Thoracic aorta (tissue), 2 donors: Measurements from ENCODE around the gene USP48. TPM values are rescaled to one million over a fixed set of nuclear protein-coding genes. Genes with fewer than 3 reads are reported as not detected.

Experiments used
- ATAC-seq: fragments of 150-250 bp; one replicate; pipeline ENCODE4 v1.8.0; 2017; ENCODE audit warnings: low read depth; ENCODE audit not compliant: insufficient number of reproducible peaks, low FRiP score
- DNase-seq: peaks from one replicate; pipeline ENCODE4 v3.0.0-alpha.2; 2020; ENCODE audit warnings: low spot score
- H3K27ac ChIP-seq, 2 donors: fragments of 200-600 bp; sonication (generic); 1 replicate in 1 of 2; 2 replicates in 1 of 2; pipeline ENCODE4 v1.5.1; 2016; ENCODE audit warnings: mild to moderate bottlenecking in 2 of 2, moderate library complexity in 2 of 2
- H3K27me3 ChIP-seq: fragments of 200-600 bp; sonication (generic); replicated peaks from 2 replicates; pipeline ENCODE4 v1.6.0; 2016; ENCODE audit warnings: mild to moderate bottlenecking; ENCODE audit not compliant: insufficient read depth
- H3K36me3 ChIP-seq: fragments of 200-600 bp; sonication (generic); one replicate; pipeline ENCODE4 v1.5.1; 2016
- H3K4me1 ChIP-seq, 2 donors: fragments of 200-600 bp; sonication (generic); 1 replicate in 1 of 2; 2 replicates in 1 of 2; pipeline versions ENCODE4 v1.5.1 to v1.6.0; 2016; ENCODE audit warnings: low read depth in 2 of 2, mild to moderate bottlenecking in 1 of 2; ENCODE audit not compliant: control insufficient read depth in 1 of 2
- H3K4me3 ChIP-seq: fragments of 200-600 bp; sonication (generic); 2 replicates; pipeline ENCODE4 v1.5.1; 2016; ENCODE audit warnings: mild to moderate bottlenecking
- H3K9me3 ChIP-seq: fragments of 200-600 bp; sonication (generic); 2 replicates; pipeline ENCODE4 v1.5.1; 2016
- CTCF ChIP-seq: fragments of 200-600 bp; sonication (generic); IDR thresholded peaks from one replicate; pipeline ENCODE4 v1.5.1; 2019; ENCODE audit warnings: antibody characterized with exemption
- total RNA-seq, 2 donors: library from RNA; depleted of rRNA; stranded (reverse); fragments of >200 nt; gene quantifications; one replicate each; pipeline versions ENCODE4 v1.1.0 to v1.2.3, GENCODE V29; 2016

The USP48 gene
- total RNA-seq, 2 donors from 2014 or later: 48.9 to 77.5 TPM

DNA sequence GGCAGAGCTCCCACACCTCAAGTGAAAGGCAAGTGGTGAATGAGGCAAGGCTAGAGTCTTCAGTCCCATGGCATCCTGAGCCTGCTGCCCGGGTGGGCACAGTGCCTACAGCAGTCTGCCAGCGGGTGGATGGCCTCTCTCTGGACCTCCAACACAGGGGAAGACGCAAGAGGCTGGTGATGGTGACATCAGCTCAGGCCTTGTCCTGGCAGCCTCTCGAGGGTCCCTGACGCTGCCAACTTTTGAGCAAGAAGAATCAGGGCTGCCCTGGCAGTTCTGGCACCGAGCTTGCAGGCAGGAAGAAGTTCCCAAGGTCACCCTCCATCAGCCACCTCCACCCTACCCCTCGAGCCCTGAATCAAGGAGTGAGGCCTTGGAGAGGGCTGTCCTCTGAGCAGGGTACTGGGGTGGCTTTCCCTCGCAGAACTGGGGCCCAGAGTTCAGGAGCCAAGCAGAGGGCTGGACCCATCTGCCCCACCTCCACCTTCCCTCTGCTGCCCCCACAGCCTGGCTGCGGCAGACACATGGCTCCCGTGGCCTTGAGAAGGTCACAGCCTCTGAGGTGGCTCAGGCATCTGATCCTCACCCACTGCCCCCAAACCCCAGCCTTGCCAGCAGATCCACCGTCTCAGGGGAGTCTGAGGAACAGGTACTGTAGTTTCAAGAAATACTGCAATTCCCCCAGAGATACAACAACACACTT is 119.5 kb downstream of the USP48 start:
- no peak overlapping the region for H3K27ac ChIP-seq
- DNase-seq: no peak
- TF ChIP-seq CTCF: no peak
- no peaks in the 10 kb centered on the region for H3K9me3 ChIP-seq
- H3K4me1 ChIP-seq: peaks cover 3 to 5% of the 10 kb centered on the region in 2 donors
- ATAC-seq: no peak
- no peaks in the 10 kb centered on the region for H3K27me3 ChIP-seq
- no peaks in the 10 kb centered on the region for H3K36me3 ChIP-seq
- no peak overlapping the region for H3K4me3 ChIP-seq

GRCh38 chr1:21662426-21663247 is 120.3 kb downstream of the USP48 start:
- Histone ChIP-seq H3K4me3 (no peak overlapping the region), H3K4me1 (peaks cover 3 to 5% of the 10 kb centered on the region in 2 donors), H3K27ac (no peak overlapping the region), H3K36me3 (no peaks in the 10 kb centered on the region), H3K9me3 (no peaks in the 10 kb centered on the region), H3K27me3 (no peaks in the 10 kb centered on the region)
- DNase-seq: no peak
- no peak for TF ChIP-seq CTCF
- no peak for ATAC-seq

DNA sequence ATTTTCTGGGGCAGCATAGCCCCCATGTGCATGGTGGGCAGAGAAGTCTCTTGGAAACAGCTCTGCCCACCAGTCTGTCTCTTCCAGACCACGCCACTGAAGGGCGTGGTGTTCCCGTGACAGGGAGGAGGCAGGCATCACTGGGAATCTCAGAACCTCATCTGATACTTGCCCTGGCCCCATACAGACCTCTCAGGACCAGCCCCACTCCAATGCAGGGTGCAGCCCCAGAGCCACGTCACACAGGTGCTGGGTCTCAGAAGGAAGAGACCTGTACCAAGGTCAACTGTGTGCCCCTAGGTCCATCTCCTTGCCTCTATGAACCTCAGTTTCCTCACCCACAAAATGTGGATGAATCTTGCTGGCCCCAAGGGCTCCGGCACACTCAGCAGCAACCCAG is 121.1 kb downstream of the USP48 start:
- Histone ChIP-seq H3K4me3 (no peak overlapping the region), H3K9me3 (no peaks in the 10 kb centered on the region), H3K36me3 (no peaks in the 10 kb centered on the region), H3K27me3 (no peaks in the 10 kb centered on the region), H3K27ac (no peak overlapping the region), H3K4me1 (peaks cover 3 to 5% of the 10 kb centered on the region in 2 donors)
- DNase-seq (no peak), ATAC-seq (no peak)
- no peak for TF ChIP-seq CTCF

DNA sequence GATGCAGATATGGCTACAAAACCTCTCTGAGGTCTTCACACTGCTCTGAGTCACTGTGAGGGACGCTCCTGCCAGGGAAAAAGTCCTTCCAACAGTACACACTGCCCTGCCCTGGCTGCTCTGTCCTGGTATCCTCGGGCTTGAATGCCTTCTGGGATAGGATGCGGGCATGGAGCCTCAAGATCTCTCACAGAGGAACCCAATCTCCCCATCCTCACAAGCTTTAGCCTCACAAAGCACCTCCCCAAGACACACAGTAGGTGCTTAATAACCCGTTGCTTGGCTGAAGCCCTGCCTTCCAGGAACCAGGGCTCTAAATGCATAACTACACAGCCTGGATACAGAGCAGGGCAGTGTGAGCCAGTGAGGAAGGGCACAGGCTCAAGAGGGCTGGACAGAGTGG is 123.0 kb downstream of the USP48 start:
- ATAC-seq (no peak), DNase-seq (no peak)
- Histone ChIP-seq H3K9me3 (no peaks in the 10 kb centered on the region), H3K27ac (no peak overlapping the region), H3K36me3 (no peaks in the 10 kb centered on the region), H3K4me3 (no peak overlapping the region), H3K4me1 (peaks cover 3 to 5% of the 10 kb centered on the region in 2 donors), H3K27me3 (no peaks in the 10 kb centered on the region)
- no peak for TF ChIP-seq CTCF

DNA sequence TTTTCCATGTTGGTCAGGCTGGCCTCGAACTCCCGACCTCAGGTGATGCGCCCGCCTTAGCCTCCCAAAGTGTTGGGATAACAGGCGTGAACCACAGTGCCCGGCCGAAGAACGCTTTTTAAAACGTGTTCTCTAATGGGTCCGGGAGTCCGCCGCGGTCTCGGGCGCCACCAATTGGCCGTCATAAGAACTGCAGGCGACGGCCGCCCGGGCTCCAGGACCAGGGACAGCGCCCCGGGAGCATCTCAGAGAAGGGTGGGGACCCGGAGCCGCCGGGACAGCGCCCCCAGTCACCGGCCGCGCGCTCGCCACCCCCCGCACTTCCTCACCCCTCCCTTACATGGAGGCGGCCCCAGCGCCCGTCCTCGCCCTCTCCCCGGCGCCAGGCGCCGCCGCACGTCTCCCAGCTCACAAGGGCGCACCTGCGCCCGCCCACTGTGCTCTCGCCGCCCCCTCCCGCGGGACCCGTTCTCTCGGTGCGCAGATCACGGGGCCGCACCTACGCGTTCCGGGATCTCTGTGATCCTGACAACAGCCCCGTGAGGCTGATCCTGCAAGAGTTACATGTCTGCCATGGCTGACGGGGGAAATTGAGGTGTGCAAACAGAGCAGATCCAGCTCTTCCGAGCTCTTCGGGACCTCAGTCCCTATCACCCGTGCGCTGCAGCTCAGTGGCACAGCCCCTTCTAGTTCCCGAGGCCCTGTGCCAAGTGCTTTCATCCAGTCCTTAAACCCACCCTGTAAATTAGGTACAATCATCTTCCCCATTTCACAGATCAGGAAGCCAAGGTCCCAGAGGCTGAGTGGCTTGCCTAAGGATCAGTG is 123.6 kb downstream of the USP48 start:
- no peaks in the 10 kb centered on the region for H3K9me3 ChIP-seq
- H3K4me1 ChIP-seq: peaks cover 3 to 5% of the 10 kb centered on the region in 2 donors
- TF ChIP-seq CTCF: peak; percentile 91
- no peaks in the 10 kb centered on the region for H3K27me3 ChIP-seq
- DNase-seq: peak; percentile 25
- no peak for ATAC-seq
- no peak overlapping the region for H3K27ac ChIP-seq
- no peaks in the 10 kb centered on the region for H3K36me3 ChIP-seq
- peak overlapping the region; percentile 40 for H3K4me3 ChIP-seq
